Astrocyte (in vitro differentiated cells and primary cell): Measurements from ENCODE around the gene SLC6A15. TPM values are rescaled to one million over a fixed set of nuclear protein-coding genes. Genes with fewer than 3 reads are reported as not detected.

Source experiments
- DNase-seq: peaks from one replicate; pipeline ENCODE4 v3.0.0-alpha.2; 2010; ENCODE audit warnings: low read depth
- FAIRE-seq: peaks from 2 replicates; lab custom pipeline; 2011; peaks lifted over from hg19 to GRCh38; lab: Jason Lieb, UNC
- H2AFZ ChIP-seq: 2 replicates; pipeline ENCODE4 v1.6.0; 2012; ENCODE audit warnings: low read depth, low read length, inconsistent platforms
- H3K27ac ChIP-seq: 2 replicates; pipeline ENCODE4 v1.5.1; 2011; ENCODE audit warnings: low read depth, low read length, inconsistent platforms
- H3K27me3 ChIP-seq: 2 replicates; pipeline ENCODE4 v1.6.0; 2011; ENCODE audit warnings: low read length, inconsistent platforms; ENCODE audit not compliant: insufficient read depth
- H3K36me3 ChIP-seq: 2 replicates; pipeline ENCODE4 v1.5.1; 2011; ENCODE audit warnings: low read length, inconsistent platforms; ENCODE audit not compliant: insufficient read depth
- H3K4me1 ChIP-seq: 2 replicates; pipeline ENCODE4 v1.5.1; 2011; ENCODE audit warnings: low read length, inconsistent platforms; ENCODE audit not compliant: insufficient read depth
- H3K4me2 ChIP-seq: 2 replicates; pipeline ENCODE4 v1.6.0; 2012; ENCODE audit warnings: low read length, inconsistent platforms
- H3K4me3 ChIP-seq: 2 replicates; pipeline ENCODE4 v1.5.1; 2011; ENCODE audit warnings: low read depth, mild to moderate bottlenecking, low read length, inconsistent platforms; ENCODE audit not compliant: insufficient read depth
- H3K79me2 ChIP-seq: 2 replicates; pipeline ENCODE4 v1.6.0; 2012; ENCODE audit warnings: mild to moderate bottlenecking, low read length, inconsistent platforms; ENCODE audit not compliant: insufficient read depth
- H3K9ac ChIP-seq: 2 replicates; pipeline ENCODE4 v1.6.0; 2012; ENCODE audit warnings: mild to moderate bottlenecking, low read length, inconsistent platforms
- H3K9me3 ChIP-seq: 2 replicates; pipeline ENCODE4 v1.5.1; 2012; ENCODE audit warnings: low read depth, mild to moderate bottlenecking, low read length, inconsistent platforms; ENCODE audit not compliant: insufficient read depth
- H4K20me1 ChIP-seq: 2 replicates; pipeline ENCODE4 v1.6.0; 2012; ENCODE audit warnings: low read length, inconsistent platforms; ENCODE audit not compliant: insufficient read depth
- H3K27ac Mint-ChIP-seq: one replicate; pipeline ENCODE4 v1.8.0; 2021; ENCODE audit warnings: mild to moderate bottlenecking, mixed read lengths; ENCODE audit not compliant: unreplicated experiment
- H3K27me3 Mint-ChIP-seq: one replicate; pipeline ENCODE4 v1.8.0; 2021; ENCODE audit warnings: low read depth, mixed read lengths; ENCODE audit not compliant: unreplicated experiment
- H3K36me3 Mint-ChIP-seq: one replicate; pipeline ENCODE4 v1.8.0; 2021; ENCODE audit warnings: low read depth, mixed read lengths; ENCODE audit not compliant: unreplicated experiment
- H3K4me1 Mint-ChIP-seq: one replicate; pipeline ENCODE4 v1.8.0; 2021; ENCODE audit warnings: low read depth, mixed read lengths; ENCODE audit not compliant: unreplicated experiment
- H3K4me3 Mint-ChIP-seq: one replicate; pipeline ENCODE4 v1.8.0; 2021; ENCODE audit warnings: mild to moderate bottlenecking, moderate library complexity, mixed read lengths; ENCODE audit not compliant: unreplicated experiment
- H3K9me3 Mint-ChIP-seq: one replicate; pipeline ENCODE4 v1.8.0; 2021; ENCODE audit warnings: mild to moderate bottlenecking, mixed read lengths; ENCODE audit not compliant: unreplicated experiment
- EZH2 ChIP-seq: IDR thresholded peaks from 2 replicates; pipeline ENCODE4 v1.6.1; 2012; ENCODE audit warnings: mild to moderate bottlenecking, low read length, inconsistent platforms; ENCODE audit not compliant: insufficient read depth
- total RNA-seq: library from RNA; stranded (reverse); gene quantifications from 2 replicates; pipeline ENCODE4 v1.2.1, GENCODE V29; 2021
- TF ChIP-seq, protein P1 (sequence below): IDR thresholded peaks from 2 replicates; pipeline ENCODE4 v1.5.1; 2011; ENCODE audit warnings: low read depth, mild to moderate bottlenecking, inconsistent platforms, low read length, moderate library complexity; ENCODE audit not compliant: insufficient read depth

Gene SLC6A15
- total RNA-seq, 1 donor from 2014 or later = 16.7 TPM

DNA sequence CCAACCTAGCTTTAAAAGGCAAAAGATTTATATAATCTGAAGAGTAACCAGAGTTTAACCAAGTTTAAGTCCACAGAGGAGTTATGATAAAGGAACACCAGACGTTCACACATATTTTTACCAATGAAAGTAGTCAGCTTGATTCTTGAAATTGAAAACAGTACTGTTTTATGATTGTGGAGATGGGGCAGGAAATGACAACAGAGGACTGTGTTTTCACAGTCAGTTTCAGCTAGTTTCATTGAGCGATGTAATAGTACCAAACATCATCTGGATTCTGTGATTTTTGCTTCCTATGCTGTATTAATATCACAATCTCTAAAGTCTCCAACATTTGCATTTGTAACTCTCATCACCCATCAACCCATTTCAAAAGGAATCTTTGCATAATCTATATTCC, 34.2 kb upstream of the SLC6A15 start:
- H3K9me3 ChIP-seq = no peaks in the 10 kb centered on the region
- no peaks in the 10 kb centered on the region for H3K79me2 ChIP-seq
- DNase-seq (no peak), FAIRE-seq (peak; percentile 17)
- H3K4me1 ChIP-seq = no peaks in the 10 kb centered on the region
- no peak for TF ChIP-seq EZH2
- TF ChIP-seq, protein P1, sequence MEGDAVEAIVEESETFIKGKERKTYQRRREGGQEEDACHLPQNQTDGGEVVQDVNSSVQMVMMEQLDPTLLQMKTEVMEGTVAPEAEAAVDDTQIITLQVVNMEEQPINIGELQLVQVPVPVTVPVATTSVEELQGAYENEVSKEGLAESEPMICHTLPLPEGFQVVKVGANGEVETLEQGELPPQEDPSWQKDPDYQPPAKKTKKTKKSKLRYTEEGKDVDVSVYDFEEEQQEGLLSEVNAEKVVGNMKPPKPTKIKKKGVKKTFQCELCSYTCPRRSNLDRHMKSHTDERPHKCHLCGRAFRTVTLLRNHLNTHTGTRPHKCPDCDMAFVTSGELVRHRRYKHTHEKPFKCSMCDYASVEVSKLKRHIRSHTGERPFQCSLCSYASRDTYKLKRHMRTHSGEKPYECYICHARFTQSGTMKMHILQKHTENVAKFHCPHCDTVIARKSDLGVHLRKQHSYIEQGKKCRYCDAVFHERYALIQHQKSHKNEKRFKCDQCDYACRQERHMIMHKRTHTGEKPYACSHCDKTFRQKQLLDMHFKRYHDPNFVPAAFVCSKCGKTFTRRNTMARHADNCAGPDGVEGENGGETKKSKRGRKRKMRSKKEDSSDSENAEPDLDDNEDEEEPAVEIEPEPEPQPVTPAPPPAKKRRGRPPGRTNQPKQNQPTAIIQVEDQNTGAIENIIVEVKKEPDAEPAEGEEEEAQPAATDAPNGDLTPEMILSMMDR = no peak
- H3K27ac ChIP-seq = no peak overlapping the region
- H3K4me3 ChIP-seq = no peak overlapping the region
- no peaks in the 10 kb centered on the region for H4K20me1 ChIP-seq
- no peak overlapping the region for H2AFZ ChIP-seq
- no peaks in the 10 kb centered on the region for H3K9me3 Mint-ChIP-seq
- no peak overlapping the region for H3K4me2 ChIP-seq
- H3K9ac ChIP-seq = no peak overlapping the region
- no peaks in the 10 kb centered on the region for H3K27me3 Mint-ChIP-seq
- no peaks in the 10 kb centered on the region for H3K27me3 ChIP-seq
- no peaks in the 10 kb centered on the region for H3K36me3 Mint-ChIP-seq
- H3K36me3 ChIP-seq = no peaks in the 10 kb centered on the region
- H3K27ac Mint-ChIP-seq = no peak overlapping the region
- H3K4me3 Mint-ChIP-seq = no peak overlapping the region
- H3K4me1 Mint-ChIP-seq = no peaks in the 10 kb centered on the region

DNA sequence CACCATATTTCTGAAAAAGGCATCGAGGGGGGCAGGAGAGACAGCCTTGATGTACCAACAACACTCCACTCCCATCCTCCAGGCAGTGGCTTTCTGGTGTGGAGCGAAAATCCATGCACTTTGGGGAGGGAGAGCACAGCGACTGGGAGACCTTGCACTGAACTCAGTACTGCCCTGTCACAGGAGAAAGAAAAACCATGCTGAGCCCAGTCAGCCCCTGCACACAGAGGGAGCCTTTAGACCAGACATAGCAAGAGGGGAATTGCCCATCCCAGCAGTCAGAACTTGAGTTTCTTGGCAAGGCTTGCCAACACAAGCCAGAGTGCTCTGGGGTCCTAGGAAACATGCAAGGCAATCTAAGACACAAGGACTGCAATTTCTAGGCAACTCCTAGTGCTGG, 24.8 kb upstream of the SLC6A15 start:
- H3K9me3 Mint-ChIP-seq = no peaks in the 10 kb centered on the region

DNA sequence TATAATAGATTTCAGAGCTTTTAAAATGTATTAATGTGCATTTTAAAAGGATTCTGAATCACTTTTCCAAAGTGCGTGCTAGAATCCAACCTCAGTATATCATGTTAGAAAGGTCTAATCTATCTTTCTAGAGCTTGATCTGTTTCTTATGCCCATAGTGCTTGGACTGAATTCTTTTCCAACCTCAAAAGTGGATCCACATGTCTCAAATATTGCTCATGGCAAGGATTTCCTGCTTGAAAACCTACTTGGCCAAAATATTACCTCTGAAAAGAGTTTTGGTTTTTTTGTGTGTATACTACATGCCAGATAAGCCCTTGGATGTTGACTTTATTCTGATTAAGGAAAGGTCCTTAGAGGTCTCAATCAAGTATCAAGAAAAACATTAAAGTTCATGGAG, 16.9 kb upstream of the SLC6A15 start:
- Mint-ChIP-seq H3K4me3 (no peak overlapping the region), H3K27me3 (no peaks in the 10 kb centered on the region), H3K4me1 (peaks cover 9% of the 10 kb centered on the region), H3K27ac (no peak overlapping the region), H3K36me3 (no peaks in the 10 kb centered on the region), H3K9me3 (no peaks in the 10 kb centered on the region)
- FAIRE-seq (no peak), DNase-seq (no peak)
- Histone ChIP-seq H3K36me3 (no peaks in the 10 kb centered on the region), H3K4me3 (no peak overlapping the region), H3K9me3 (no peaks in the 10 kb centered on the region), H3K27me3 (no peaks in the 10 kb centered on the region), H2AFZ (no peak overlapping the region), H4K20me1 (no peaks in the 10 kb centered on the region), H3K4me2 (no peak overlapping the region), H3K27ac (no peak overlapping the region), H3K79me2 (no peaks in the 10 kb centered on the region), H3K4me1 (no peaks in the 10 kb centered on the region), H3K9ac (no peak overlapping the region)
- no peak for TF ChIP-seq EZH2
- TF ChIP-seq, protein P1 = no peak

More for the DNA sequence above, 24.8 kb upstream of the SLC6A15 start:
- H3K4me3 Mint-ChIP-seq = no peak overlapping the region
- no peaks in the 10 kb centered on the region for H3K4me1 ChIP-seq
- no peak for TF ChIP-seq EZH2
- TF ChIP-seq, protein P1 = no peak
- DNase-seq = no peak
- H3K9ac ChIP-seq = no peak overlapping the region
- no peaks in the 10 kb centered on the region for H3K27me3 ChIP-seq
- FAIRE-seq = no peak
- H3K4me3 ChIP-seq = no peak overlapping the region
- H2AFZ ChIP-seq = no peak overlapping the region
- H3K27me3 Mint-ChIP-seq = no peaks in the 10 kb centered on the region
- no peaks in the 10 kb centered on the region for H3K79me2 ChIP-seq
- H3K36me3 ChIP-seq = no peaks in the 10 kb centered on the region
- H3K4me1 Mint-ChIP-seq = no peaks in the 10 kb centered on the region
- H3K27ac Mint-ChIP-seq = no peak overlapping the region
- H3K36me3 Mint-ChIP-seq = no peaks in the 10 kb centered on the region
- H3K4me2 ChIP-seq = no peak overlapping the region
- no peak overlapping the region for H3K27ac ChIP-seq
- H3K9me3 ChIP-seq = no peaks in the 10 kb centered on the region
- no peaks in the 10 kb centered on the region for H4K20me1 ChIP-seq
